DMS153 (cell line): Measurements from ENCODE around the gene TCL1A.
"Not testable (repeated sequence)": the region's sequence is repeated elsewhere in the genome, so short reads cannot be mapped to it uniquely, and the experiment has no call there.

Source experiments
- DNase-seq: peaks from one replicate; lab custom pipeline; 2025; lab: John Stamatoyannopoulos, UW

Gene TCL1A

GRCh38 chr14:95677179-95677835, 36.6 kb downstream of the TCL1A start:
- no peak for DNase-seq

GRCh38 chr14:95675486-95675885, 38.4 kb downstream of the TCL1A start:
- no peak for DNase-seq

- DNase-seq = no peak
Measured at GRCh38 chr14:95674613-95675012, 39.3 kb downstream of the TCL1A start.

GRCh38 chr14:95668235-95668772, 45.6 kb downstream of the TCL1A start:
- DNase-seq = no peak

GRCh38 chr14:95667249-95667693, 46.7 kb downstream of the TCL1A start:
- DNase-seq = peak; percentile 94

- DNase-seq = no peak
Measured at GRCh38 chr14:95666450-95666849, 47.5 kb downstream of the TCL1A start.

- not testable (repeated sequence) for DNase-seq
Measured at GRCh38 chr14:95665530-95665929, 48.4 kb downstream of the TCL1A start.

- DNase-seq = peak; percentile 58
Measured at GRCh38 chr14:95664546-95664945, 49.4 kb downstream of the TCL1A start.

- DNase-seq = no peak
Measured at GRCh38 chr14:95664066-95664465, 49.9 kb downstream of the TCL1A start.

- no peak for DNase-seq
Measured at GRCh38 chr14:95663226-95663797, 50.6 kb downstream of the TCL1A start.

- no peak for DNase-seq
Measured at GRCh38 chr14:95662376-95663186, 51.3 kb downstream of the TCL1A start.

GRCh38 chr14:95660651-95661515, 53.0 kb downstream of the TCL1A start:
- DNase-seq = no peak

GRCh38 chr14:95659990-95660385, 53.9 kb downstream of the TCL1A start:
- no peak for DNase-seq
